GM19455 (cell line): ENCODE results near the gene OR51S1.
"Not testable (repeated sequence)": the region's sequence is repeated elsewhere in the genome, so short reads cannot be mapped to it uniquely, and the experiment has no call there.

Source experiments
- ATAC-seq: cut with Tn5 transposase; IDR thresholded peaks from one replicate; pipeline ENCODE4 v1.9.1; 2021; ENCODE audit not compliant: unreplicated experiment

OR51S1 gene

DNA sequence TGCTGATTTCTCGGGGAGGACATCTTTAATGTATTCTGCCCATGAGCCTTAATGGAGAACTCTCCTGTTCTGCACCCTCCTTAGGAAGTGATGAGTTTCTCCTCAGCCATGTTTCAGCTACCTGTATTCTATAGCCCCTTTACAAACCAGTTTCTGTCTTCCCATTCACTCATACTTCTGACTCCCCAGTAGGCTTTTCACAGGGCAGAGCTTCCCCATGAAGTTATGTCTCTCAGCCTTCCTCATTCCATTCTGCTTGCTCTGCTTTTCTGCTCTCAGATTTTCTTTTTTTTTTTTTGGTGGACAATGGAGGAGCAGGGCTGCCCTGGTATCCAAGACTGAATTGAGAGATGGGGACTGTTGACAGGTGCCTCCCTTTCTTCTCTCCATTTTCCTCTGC, 40.5 kb downstream of the OR51S1 start:
- ATAC-seq = no peak

DNA sequence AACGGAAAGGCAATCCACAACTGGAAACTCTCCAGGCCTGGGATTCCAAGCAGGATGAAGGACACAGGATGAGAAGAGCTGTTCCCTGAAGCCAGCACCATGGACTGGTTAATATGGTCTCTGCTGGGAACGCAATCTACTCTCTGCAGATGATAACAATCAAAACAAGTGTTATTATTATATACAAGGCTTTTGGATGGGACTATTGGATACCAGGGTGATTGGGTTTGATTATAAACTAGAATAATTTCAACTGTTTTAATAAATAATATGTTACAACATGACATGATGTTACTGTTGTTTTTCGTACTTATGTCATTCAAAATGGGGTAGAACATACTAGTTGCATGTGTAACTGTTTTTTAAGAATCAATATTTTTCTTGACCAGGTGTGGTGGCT, 44.7 kb downstream of the OR51S1 start, which contains the start of gene OR52R1:
Gene OR52R1, minus strand, starts transcription at position 101 of the 400 bp plus-strand sequence. Its CDS starts 0 bp downstream, at position 101.
- ATAC-seq = no peak

DNA sequence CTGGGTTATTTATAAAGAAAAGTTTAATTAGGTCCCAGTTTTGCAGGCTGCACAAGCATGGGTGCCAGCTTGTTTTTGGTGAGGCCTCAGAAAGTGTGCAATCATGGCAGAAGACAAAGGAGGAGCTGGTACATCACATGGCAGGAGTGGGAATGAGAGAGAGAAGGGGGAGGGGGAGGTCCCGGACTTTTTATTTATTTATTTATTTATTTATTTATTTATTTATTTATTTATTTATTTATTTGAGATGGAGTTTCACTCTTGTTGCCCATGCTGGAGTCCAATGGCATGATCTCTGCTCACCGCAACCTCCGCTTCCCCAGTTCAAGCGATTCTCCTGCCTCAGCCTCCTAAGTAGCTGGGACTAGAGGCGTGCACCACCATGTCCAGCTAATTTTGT, 47.7 kb downstream of the OR51S1 start:
- not testable (repeated sequence) for ATAC-seq

DNA sequence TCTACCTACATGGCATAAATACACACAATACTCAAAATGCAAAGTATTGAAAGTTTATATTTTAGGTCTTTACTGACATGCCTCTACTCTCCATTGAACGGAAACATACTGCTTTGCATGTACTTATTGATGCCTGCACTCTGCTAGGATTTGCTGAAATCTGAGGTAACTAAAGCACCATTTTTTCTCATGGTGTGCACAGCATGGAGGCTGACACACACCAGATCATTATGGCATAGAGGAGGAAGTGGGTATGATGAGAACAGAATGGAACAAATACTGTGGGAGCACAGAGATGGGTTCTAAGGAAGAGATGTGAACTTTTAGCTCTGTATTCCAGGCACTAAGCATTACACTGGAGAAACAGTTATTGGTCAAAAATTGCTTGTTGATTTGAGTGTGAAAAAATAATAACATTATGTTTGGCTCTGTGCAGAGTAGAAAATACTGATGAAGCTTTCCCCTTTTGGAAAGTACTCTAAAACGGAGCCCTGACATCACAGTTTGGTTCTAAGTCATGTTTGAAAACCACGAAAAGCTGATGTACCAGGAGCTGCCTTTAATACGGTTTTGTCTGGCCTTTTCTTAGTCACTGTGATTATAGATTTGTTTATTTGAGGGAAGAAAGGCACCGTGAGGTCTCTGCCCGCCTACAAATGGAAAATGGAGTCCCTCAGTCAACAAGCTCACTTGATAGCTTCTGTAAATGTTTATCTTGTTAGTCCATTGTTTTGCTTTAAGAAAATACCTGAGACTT, 50.4 kb downstream of the OR51S1 start:
- no peak for ATAC-seq
